ENCODE data around the gene KAT8. TPM values are rescaled to one million over a fixed set of nuclear protein-coding genes. Genes with fewer than 3 reads are reported as not detected.
A peak's percentile ranks its signal among the peaks of the same experiment; 100 is the strongest.
"Not testable (repeated sequence)": the region's sequence is repeated elsewhere in the genome, so short reads cannot be mapped to it uniquely, and the experiment has no call there.

The KAT8 gene
- total RNA-seq, 2 experiments from 2014 or later: 66.5 to 72.9 TPM

DNA sequence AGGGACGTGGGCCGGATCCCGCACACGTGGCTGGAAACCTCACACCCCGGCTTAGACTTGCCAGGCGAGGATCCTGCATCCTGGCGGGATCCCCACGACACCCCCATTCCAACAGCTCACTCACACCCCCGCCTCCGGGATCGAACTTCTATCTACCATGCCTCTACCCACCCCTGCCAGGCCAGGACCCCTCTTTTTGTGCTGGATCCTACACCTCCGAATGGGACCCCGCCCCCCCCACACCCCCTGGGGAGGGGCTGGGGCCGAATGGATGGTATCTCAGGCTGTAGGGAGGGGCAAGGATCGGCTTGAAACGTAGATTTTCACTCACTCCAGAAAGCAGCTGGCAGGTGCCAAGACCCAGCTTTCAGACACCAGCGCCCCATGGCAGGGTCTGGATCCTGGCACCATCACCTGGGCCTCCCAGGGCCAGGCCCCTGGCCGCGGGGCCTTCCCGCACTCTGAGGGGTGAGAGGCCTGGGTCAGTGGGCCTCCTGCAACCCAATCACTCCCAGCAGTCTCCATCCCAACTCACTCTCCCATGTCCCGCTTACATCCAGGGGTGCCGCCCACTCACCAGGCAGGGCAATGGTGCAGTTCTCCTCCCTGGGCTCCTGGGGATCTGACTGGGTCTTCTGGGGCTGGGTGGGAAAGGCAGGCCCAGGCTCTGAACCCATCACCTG lies 25.7 kb downstream of the KAT8 start:
- no peaks in the 10 kb centered on the region for H3K36me3 Mint-ChIP-seq
- H3K27ac Mint-ChIP-seq: peak overlapping the region; percentile 64
- peaks cover 4% of the 10 kb centered on the region for H3K27me3 Mint-ChIP-seq
- H3K4me3 Mint-ChIP-seq: peak overlapping the region; percentile 27
- no peaks in the 10 kb centered on the region for H3K9me3 Mint-ChIP-seq
- no peak for ATAC-seq (ENCODE audit: low read depth)
- no peak for DNase-seq
- H3K4me1 Mint-ChIP-seq: peaks cover 5% of the 10 kb centered on the region
- POLR2A ChIA-PET: interaction anchor here (0.8 to 3.4 kb wide), 14 partner anchors 8 to 299 kb away, joined by 3 to 138 read pairs (median 6); partner anchors contain the start of genes BCKDK, FUS, HSD3B7 and KAT8

- POLR2A ChIA-PET: interaction anchor here (2.7 to 3.4 kb wide), 2 partner anchors 26 to 34 kb away, joined by 33 to 138 read pairs; partner anchors contain the start of genes FUS and KAT8
- H3K9me3 Mint-ChIP-seq: no peaks in the 10 kb centered on the region
- DNase-seq: no peak
- peaks cover 4% of the 10 kb centered on the region for H3K27me3 Mint-ChIP-seq
- H3K36me3 Mint-ChIP-seq: no peaks in the 10 kb centered on the region
- peaks cover 5% of the 10 kb centered on the region for H3K4me1 Mint-ChIP-seq
- no peak for ATAC-seq (ENCODE audit: low read depth)
- peak overlapping the region; percentile 59 for H3K4me3 Mint-ChIP-seq
- peak overlapping the region; percentile 72 for H3K27ac Mint-ChIP-seq
Observed at GRCh38 chr16:31143694-31144148, 26.3 kb downstream of the KAT8 start.

GRCh38 chr16:31144418-31144817 lies 27.0 kb downstream of the KAT8 start:
- not testable (repeated sequence) for H3K4me3 Mint-ChIP-seq; H3K4me1 Mint-ChIP-seq; H3K27me3 Mint-ChIP-seq; ATAC-seq (ENCODE audit: low read depth); DNase-seq; H3K9me3 Mint-ChIP-seq; H3K27ac Mint-ChIP-seq; H3K36me3 Mint-ChIP-seq
- POLR2A ChIA-PET: interaction anchor here (3.4 kb wide), 1 partner anchor 34 kb away, joined by 138 read pairs; the partner anchor contains the start of gene FUS

GRCh38 chr16:31145398-31145990 lies 28.0 kb downstream of the KAT8 start:
- ATAC-seq (ENCODE audit: low read depth): no peak
- H3K36me3 Mint-ChIP-seq: no peaks in the 10 kb centered on the region
- DNase-seq: no peak
- no peaks in the 10 kb centered on the region for H3K9me3 Mint-ChIP-seq
- POLR2A ChIA-PET: interaction anchor here (0.9 to 1.4 kb wide), 3 partner anchors 32 to 240 kb away, joined by 4 to 8 read pairs (median 6); partner anchors contain the start of gene FUS
- H3K4me1 Mint-ChIP-seq: peaks cover 5% of the 10 kb centered on the region
- H3K27ac Mint-ChIP-seq: no peak overlapping the region
- H3K4me3 Mint-ChIP-seq: no peak overlapping the region
- peaks cover 4% of the 10 kb centered on the region for H3K27me3 Mint-ChIP-seq

DNA sequence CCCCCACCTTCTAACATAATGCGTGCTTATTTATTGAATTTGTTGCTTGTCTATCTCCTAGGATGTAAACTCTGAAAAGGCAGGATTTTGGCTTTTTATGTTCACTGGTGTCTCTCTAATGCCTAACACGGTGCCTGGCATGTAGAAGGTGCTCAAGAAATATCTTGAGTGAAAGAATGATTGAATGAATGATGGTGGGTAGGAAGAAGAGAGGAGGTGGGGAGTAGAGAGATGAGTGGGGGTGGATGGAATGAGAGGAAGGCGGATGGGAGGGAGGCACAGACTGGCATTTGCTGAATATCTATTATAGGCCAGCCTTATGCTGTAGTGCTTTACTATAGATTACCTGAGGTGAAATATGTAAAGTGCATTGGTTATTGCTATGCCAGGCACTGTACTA lies 30.1 kb downstream of the KAT8 start:
- POLR2A ChIA-PET: interaction anchor here (1.2 kb wide), 1 partner anchor 33 kb away, joined by 6 read pairs; the partner anchor contains the start of gene FUS
- no peak overlapping the region for H3K27ac Mint-ChIP-seq

DNA sequence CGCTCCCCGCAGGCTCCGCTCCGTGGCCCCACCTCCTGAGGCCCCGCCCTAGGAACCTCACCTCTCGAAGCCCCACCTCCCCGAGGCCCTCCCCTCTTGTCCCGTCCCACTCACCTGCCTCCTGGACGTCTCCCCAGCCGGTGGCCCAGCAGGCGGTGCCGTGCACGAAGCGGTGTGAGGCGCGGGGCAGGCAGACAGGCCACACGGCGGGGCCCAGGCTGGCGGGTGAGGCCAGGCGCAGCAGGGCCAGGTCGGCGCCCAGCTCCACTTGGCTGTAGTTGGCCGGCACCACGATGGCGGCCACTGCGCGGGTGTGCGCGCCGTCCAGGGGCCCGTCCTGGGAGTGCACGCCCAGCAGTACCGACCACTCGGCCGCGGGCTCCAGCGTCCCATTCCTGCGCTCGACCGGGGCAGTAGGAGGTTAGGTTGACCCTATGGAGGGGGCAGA lies 30.8 kb downstream of the KAT8 start:
- H3K27ac Mint-ChIP-seq: no peak overlapping the region
- POLR2A ChIA-PET: no interaction called here
- H3K36me3 Mint-ChIP-seq: no peaks in the 10 kb centered on the region
- H3K4me1 Mint-ChIP-seq: no peaks in the 10 kb centered on the region
- no peak overlapping the region for H3K4me3 Mint-ChIP-seq
- ATAC-seq (ENCODE audit: low read depth): no peak
- DNase-seq: no peak
- H3K9me3 Mint-ChIP-seq: no peaks in the 10 kb centered on the region
- H3K27me3 Mint-ChIP-seq: peaks cover 4% of the 10 kb centered on the region

More for the DNA sequence above, 30.1 kb downstream of the KAT8 start:
- Mint-ChIP-seq H3K4me1 (no peaks in the 10 kb centered on the region), H3K4me3 (no peak overlapping the region), H3K36me3 (no peaks in the 10 kb centered on the region), H3K27me3 (peaks cover 4% of the 10 kb centered on the region), H3K9me3 (no peaks in the 10 kb centered on the region)
- DNase-seq (no peak), ATAC-seq (ENCODE audit: low read depth) (no peak)

- H3K27me3 Mint-ChIP-seq: peaks cover 6% of the 10 kb centered on the region
- no peaks in the 10 kb centered on the region for H3K36me3 Mint-ChIP-seq
- no peak overlapping the region for H3K27ac Mint-ChIP-seq
- no peaks in the 10 kb centered on the region for H3K4me1 Mint-ChIP-seq
- ATAC-seq (ENCODE audit: low read depth) (no peak), DNase-seq (no peak)
- no peak overlapping the region for H3K4me3 Mint-ChIP-seq
- no peaks in the 10 kb centered on the region for H3K9me3 Mint-ChIP-seq
- POLR2A ChIA-PET: no interaction called here
Observed at GRCh38 chr16:31148896-31149295, 31.4 kb downstream of the KAT8 start.

GRCh38 chr16:31149332-31149731 lies 31.9 kb downstream of the KAT8 start:
- no peaks in the 10 kb centered on the region for H3K36me3 Mint-ChIP-seq
- POLR2A ChIA-PET: no interaction called here

GRCh38 chr16:31149894-31150890 lies 32.7 kb downstream of the KAT8 start, which contains the start of gene PRSS36:
TSS of gene PRSS36 (minus strand) at chr16:31150066. CDS start at chr16:31150035, 31 bp downstream.
- Mint-ChIP-seq H3K27me3 (peaks cover 6% of the 10 kb centered on the region), H3K4me1 (no peaks in the 10 kb centered on the region), H3K36me3 (no peaks in the 10 kb centered on the region), H3K9me3 (no peaks in the 10 kb centered on the region), H3K4me3 (no peak within 1 kb of the TSS), H3K27ac (no peak within 1 kb of the TSS)
- ATAC-seq (ENCODE audit: low read depth): no peak
- DNase-seq: no peak
- POLR2A ChIA-PET: interaction anchor here (1.1 kb wide), 1 partner anchor 32 kb away, joined by 6 read pairs; the partner anchor contains the start of gene KAT8

More at GRCh38 chr16:31149332-31149731, 31.9 kb downstream of the KAT8 start:
- H3K27ac Mint-ChIP-seq: no peak overlapping the region
- DNase-seq (no peak), ATAC-seq (ENCODE audit: low read depth) (no peak)
- H3K4me3 Mint-ChIP-seq: no peak overlapping the region
- H3K9me3 Mint-ChIP-seq: no peaks in the 10 kb centered on the region
- no peaks in the 10 kb centered on the region for H3K4me1 Mint-ChIP-seq
- peaks cover 6% of the 10 kb centered on the region for H3K27me3 Mint-ChIP-seq

GRCh38 chr16:31150976-31151375 lies 33.5 kb downstream of the KAT8 start:
- H3K27ac Mint-ChIP-seq; H3K4me1 Mint-ChIP-seq; H3K36me3 Mint-ChIP-seq; DNase-seq; H3K4me3 Mint-ChIP-seq; H3K9me3 Mint-ChIP-seq; H3K27me3 Mint-ChIP-seq; ATAC-seq (ENCODE audit: low read depth): not testable (repeated sequence)
- POLR2A ChIA-PET: interaction anchor here (1.1 to 1.2 kb wide), 2 partner anchors 8 to 33 kb away, joined by 4 to 6 read pairs; partner anchors contain the start of gene KAT8

- peaks cover 5% of the 10 kb centered on the region for H3K4me1 Mint-ChIP-seq
- H3K4me3 Mint-ChIP-seq: peak overlapping the region; percentile 37
- no peaks in the 10 kb centered on the region for H3K9me3 Mint-ChIP-seq
- DNase-seq: no peak
- peaks cover 13% of the 10 kb centered on the region for H3K27me3 Mint-ChIP-seq
- POLR2A ChIA-PET: interaction anchor here (0.5 to 2.4 kb wide), 5 partner anchors 9 to 40 kb away, joined by 3 to 12 read pairs (median 4); partner anchors contain the start of genes FUS and KAT8
- no peak overlapping the region for H3K27ac Mint-ChIP-seq
- peak; percentile 30 for ATAC-seq (ENCODE audit: low read depth)
- H3K36me3 Mint-ChIP-seq: no peaks in the 10 kb centered on the region
Observed at GRCh38 chr16:31157136-31157535, 39.7 kb downstream of the KAT8 start.

DNA sequence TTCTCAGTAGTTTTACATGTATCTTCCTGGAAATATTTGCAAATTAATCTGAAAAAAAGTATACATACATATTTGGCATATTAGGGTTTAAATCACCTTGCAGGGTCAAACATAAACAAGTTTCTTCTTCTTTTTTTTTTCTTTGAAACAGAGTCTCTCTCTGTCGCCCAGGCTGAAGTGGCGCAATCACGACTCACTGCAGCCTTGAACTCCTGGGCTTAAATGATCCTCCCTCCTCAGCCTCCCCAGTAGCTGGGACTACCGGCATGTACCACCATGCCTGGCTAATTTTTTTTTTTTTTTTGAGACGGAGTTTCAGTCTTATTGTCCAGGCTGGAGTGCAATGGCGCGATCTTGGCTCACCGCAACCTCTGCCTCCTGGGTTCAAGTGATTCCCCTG lies 49.9 kb downstream of the KAT8 start:
- POLR2A ChIA-PET: interaction anchor here (0.7 to 2.2 kb wide), 2 partner anchors 13 to 168 kb away, joined by 3 to 6 read pairs; partner anchors contain the start of gene FUS
- H3K27me3 Mint-ChIP-seq: peaks cover 3% of the 10 kb centered on the region
- H3K27ac Mint-ChIP-seq: no peak overlapping the region

More for the DNA sequence above, 49.9 kb downstream of the KAT8 start:
- H3K4me1 Mint-ChIP-seq: peaks cover 3% of the 10 kb centered on the region
- no peak overlapping the region for H3K4me3 Mint-ChIP-seq
- ATAC-seq (ENCODE audit: low read depth) (no peak), DNase-seq (no peak)
- H3K9me3 Mint-ChIP-seq: no peaks in the 10 kb centered on the region
- H3K36me3 Mint-ChIP-seq: no peaks in the 10 kb centered on the region

All from activated naive CD8-positive, alpha-beta T cell treated with anti-CD3 and anti-CD28 coated beads, Interleukin-2, amount 10 ng/mL, durations not matched to agents 7 days and 5 days (primary cell).